ENCODE results near the gene CCDC150.
"Not testable (repeated sequence)": the region's sequence is repeated elsewhere in the genome, so short reads cannot be mapped to it uniquely, and the experiment has no call there.

CCDC150 gene

GRCh38 chr2:196736646-196737045 lies 97.1 kb downstream of the CCDC150 start:
- H3K4me1 ChIP-seq (ENCODE audit: control insufficient read depth, insufficient read depth, low read length) = not testable (repeated sequence)

DNA sequence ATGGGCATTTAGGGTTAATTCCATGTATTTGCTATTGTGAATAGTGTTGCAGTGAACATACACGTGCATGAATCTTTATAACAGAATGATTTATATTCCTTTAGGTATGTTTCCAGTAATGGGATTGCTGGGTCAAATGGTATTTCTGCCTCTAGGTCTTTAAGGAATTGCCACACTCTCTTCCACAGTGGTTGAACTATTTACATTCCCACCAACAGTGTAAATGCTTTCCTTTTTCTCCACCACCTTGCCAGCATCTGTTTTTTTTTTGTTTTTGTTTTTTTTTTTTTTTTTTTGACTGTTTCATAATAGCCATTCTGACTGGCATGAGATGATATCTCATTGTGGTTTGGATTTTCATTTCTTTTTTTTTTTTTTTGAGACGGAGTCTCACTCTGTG lies 97.5 kb downstream of the CCDC150 start:
- H3K9me3 ChIP-seq (ENCODE audit: control insufficient read depth, insufficient read depth, low read length) = no peaks in the 10 kb centered on the region
- H3K27ac ChIP-seq (ENCODE audit: low read length) = no peak overlapping the region
- no peak overlapping the region for H3K4me3 ChIP-seq (ENCODE audit: low read length)
- no peaks in the 10 kb centered on the region for H3K27me3 ChIP-seq (ENCODE audit: control insufficient read depth, insufficient read depth, low read length)
- no peaks in the 10 kb centered on the region; the same call in 1 of the 2 replicates for H3K36me3 ChIP-seq (ENCODE audit: control insufficient read depth, insufficient read depth, low read length)
- H3K4me1 ChIP-seq (ENCODE audit: control insufficient read depth, insufficient read depth, low read length) = no peaks in the 10 kb centered on the region
- no peak for DNase-seq (ENCODE audit: low read depth, low spot score)
- WGBS (ENCODE audit: insufficient coverage, insufficient read length) = no CpG with 5 or more reads among the region's 2 CpGs

More at GRCh38 chr2:196736646-196737045, 97.1 kb downstream of the CCDC150 start:
- not testable (repeated sequence) for H3K27ac ChIP-seq (ENCODE audit: low read length); DNase-seq (ENCODE audit: low read depth, low spot score); H3K36me3 ChIP-seq (ENCODE audit: control insufficient read depth, insufficient read depth, low read length); H3K4me3 ChIP-seq (ENCODE audit: low read length); H3K9me3 ChIP-seq (ENCODE audit: control insufficient read depth, insufficient read depth, low read length); H3K27me3 ChIP-seq (ENCODE audit: control insufficient read depth, insufficient read depth, low read length)

DNA sequence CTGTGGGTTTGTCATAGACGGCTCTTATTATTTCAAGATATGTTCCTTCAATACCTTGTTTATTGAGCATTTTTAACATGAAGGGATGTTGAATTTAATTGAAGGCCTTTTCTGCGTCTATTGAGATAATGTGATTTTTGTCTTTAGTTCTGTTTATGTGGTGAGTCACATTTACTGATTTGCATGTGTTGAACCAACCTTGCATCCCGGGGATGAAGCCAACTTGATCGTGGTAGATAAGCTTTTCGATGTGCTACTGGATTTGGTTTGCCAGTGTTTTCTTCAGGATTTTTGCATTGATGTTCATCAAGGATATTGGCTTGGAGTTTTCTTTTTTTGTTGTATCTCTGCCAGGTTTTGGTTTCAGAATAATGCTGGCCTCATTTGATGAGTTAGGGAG lies 99.5 kb downstream of the CCDC150 start:
- no CpG with 5 or more reads among the region's 5 CpGs for WGBS (ENCODE audit: insufficient coverage, insufficient read length)
- H3K9me3 ChIP-seq (ENCODE audit: control insufficient read depth, insufficient read depth, low read length) = no peaks in the 10 kb centered on the region
- no peaks in the 10 kb centered on the region for H3K4me1 ChIP-seq (ENCODE audit: control insufficient read depth, insufficient read depth, low read length)
- H3K36me3 ChIP-seq (ENCODE audit: control insufficient read depth, insufficient read depth, low read length) = no peaks in the 10 kb centered on the region
- no peak for DNase-seq (ENCODE audit: low read depth, low spot score)
- H3K4me3 ChIP-seq (ENCODE audit: low read length) = no peak overlapping the region
- no peak overlapping the region for H3K27ac ChIP-seq (ENCODE audit: low read length)
- no peaks in the 10 kb centered on the region for H3K27me3 ChIP-seq (ENCODE audit: control insufficient read depth, insufficient read depth, low read length)

DNA sequence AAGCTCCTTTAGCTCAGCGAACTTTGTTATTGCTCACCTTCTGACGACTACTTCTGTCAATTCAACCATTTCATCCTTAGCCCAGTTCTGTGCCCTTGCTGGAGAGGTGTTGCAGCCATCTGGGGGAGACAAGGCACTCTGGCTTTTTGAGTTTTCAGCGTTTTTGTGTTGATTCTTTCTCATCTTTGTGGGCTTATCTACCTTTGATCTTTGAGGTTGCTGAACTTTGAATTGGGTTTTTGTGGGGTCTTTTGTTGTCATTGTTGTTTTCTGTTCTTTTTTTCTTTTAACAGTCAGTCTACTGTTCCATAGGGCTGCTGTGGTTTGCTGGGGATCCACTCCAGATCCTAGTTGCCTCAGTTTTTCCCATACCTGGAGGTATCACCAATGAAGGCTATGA lies 102.7 kb downstream of the CCDC150 start:
- no CpG with 5 or more reads among the region's 3 CpGs for WGBS (ENCODE audit: insufficient coverage, insufficient read length)
- no peak for DNase-seq (ENCODE audit: low read depth, low spot score)
- Histone ChIP-seq H3K36me3 (ENCODE audit: control insufficient read depth, insufficient read depth, low read length) (no peaks in the 10 kb centered on the region), H3K4me1 (ENCODE audit: control insufficient read depth, insufficient read depth, low read length) (no peaks in the 10 kb centered on the region), H3K4me3 (ENCODE audit: low read length) (no peak overlapping the region), H3K27ac (ENCODE audit: low read length) (no peak overlapping the region), H3K9me3 (ENCODE audit: control insufficient read depth, insufficient read depth, low read length) (no peaks in the 10 kb centered on the region), H3K27me3 (ENCODE audit: control insufficient read depth, insufficient read depth, low read length) (no peaks in the 10 kb centered on the region)

GRCh38 chr2:196742685-196743084 lies 103.2 kb downstream of the CCDC150 start:
- Histone ChIP-seq H3K4me3 (ENCODE audit: low read length) (no peak overlapping the region), H3K27ac (ENCODE audit: low read length) (no peak overlapping the region), H3K36me3 (ENCODE audit: control insufficient read depth, insufficient read depth, low read length) (no peaks in the 10 kb centered on the region), H3K27me3 (ENCODE audit: control insufficient read depth, insufficient read depth, low read length) (no peaks in the 10 kb centered on the region), H3K4me1 (ENCODE audit: control insufficient read depth, insufficient read depth, low read length) (no peaks in the 10 kb centered on the region), H3K9me3 (ENCODE audit: control insufficient read depth, insufficient read depth, low read length) (no peaks in the 10 kb centered on the region)
- DNase-seq (ENCODE audit: low read depth, low spot score) = no peak
- no CpG with 5 or more reads among the region's 3 CpGs for WGBS (ENCODE audit: insufficient coverage, insufficient read length)

DNA sequence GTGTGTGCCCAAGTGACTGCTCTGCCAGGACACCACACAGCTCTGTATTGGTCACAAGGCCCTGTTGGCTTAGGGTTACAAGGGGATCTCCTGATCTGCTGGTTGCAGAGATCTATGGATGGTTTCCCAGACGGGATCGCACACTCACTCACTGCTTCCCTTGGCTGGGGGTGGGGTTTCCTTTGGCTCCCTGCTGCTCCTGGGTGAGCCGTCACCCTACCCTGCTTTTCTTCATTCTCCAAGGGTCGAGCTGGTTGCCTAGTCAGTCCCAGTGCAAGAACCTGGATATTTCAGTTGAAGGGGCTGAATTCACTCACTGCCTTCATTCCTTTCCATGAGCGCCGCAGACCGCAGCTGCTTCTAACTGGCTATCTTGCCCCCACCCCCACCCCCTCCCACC lies 103.7 kb downstream of the CCDC150 start:
- Histone ChIP-seq H3K9me3 (ENCODE audit: control insufficient read depth, insufficient read depth, low read length) (no peaks in the 10 kb centered on the region), H3K27me3 (ENCODE audit: control insufficient read depth, insufficient read depth, low read length) (no peaks in the 10 kb centered on the region), H3K4me1 (ENCODE audit: control insufficient read depth, insufficient read depth, low read length) (no peaks in the 10 kb centered on the region), H3K27ac (ENCODE audit: low read length) (no peak overlapping the region), H3K4me3 (ENCODE audit: low read length) (no peak overlapping the region), H3K36me3 (ENCODE audit: control insufficient read depth, insufficient read depth, low read length) (no peaks in the 10 kb centered on the region)
- no peak for DNase-seq (ENCODE audit: low read depth, low spot score)
- no CpG with 5 or more reads among the region's 7 CpGs for WGBS (ENCODE audit: insufficient coverage, insufficient read length)

DNA sequence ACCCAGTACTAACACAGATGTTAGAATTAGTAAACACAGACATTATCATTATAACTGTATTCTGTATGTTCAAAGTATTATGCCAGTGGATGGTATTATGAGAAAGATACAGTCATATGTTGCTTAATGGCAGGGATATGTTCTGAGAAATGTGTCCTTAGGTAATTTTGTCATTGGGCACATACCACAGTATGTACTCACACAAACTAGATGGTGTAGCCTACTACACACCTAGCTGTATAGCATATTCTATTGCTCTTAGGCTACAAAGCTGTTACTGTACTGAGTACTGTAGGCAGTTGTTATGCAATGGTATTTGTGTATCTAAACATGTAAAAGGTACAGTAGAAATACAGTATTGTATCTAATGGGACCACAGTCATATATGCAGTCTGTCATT lies 106.2 kb downstream of the CCDC150 start:
- no peaks in the 10 kb centered on the region for H3K27me3 ChIP-seq (ENCODE audit: control insufficient read depth, insufficient read depth, low read length)
- DNase-seq (ENCODE audit: low read depth, low spot score) = no peak
- H3K4me3 ChIP-seq (ENCODE audit: low read length) = no peak overlapping the region
- H3K9me3 ChIP-seq (ENCODE audit: control insufficient read depth, insufficient read depth, low read length) = no peaks in the 10 kb centered on the region
- H3K36me3 ChIP-seq (ENCODE audit: control insufficient read depth, insufficient read depth, low read length) = no peaks in the 10 kb centered on the region
- H3K27ac ChIP-seq (ENCODE audit: low read length) = no peak overlapping the region
- H3K4me1 ChIP-seq (ENCODE audit: control insufficient read depth, insufficient read depth, low read length) = no peaks in the 10 kb centered on the region

DNA sequence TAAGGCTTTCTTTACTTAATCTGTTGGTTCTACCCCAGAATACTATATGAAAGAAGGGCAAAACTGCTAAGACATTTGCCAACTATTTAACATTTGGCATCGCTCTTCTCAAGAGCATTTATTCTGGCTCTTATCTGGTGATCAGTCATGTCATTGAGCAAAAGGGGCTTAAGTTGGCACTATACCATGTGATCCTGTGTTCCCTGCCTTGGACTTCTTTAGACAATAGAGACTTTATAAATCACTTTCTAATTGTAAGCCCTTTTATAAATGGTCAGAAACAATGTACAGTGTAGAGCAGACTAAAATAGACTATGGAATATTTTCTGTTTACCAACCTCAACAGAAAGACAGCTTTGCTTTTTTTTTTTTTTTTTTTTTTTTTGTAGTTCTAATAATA lies 107.9 kb downstream of the CCDC150 start:
- Histone ChIP-seq H3K9me3 (ENCODE audit: control insufficient read depth, insufficient read depth, low read length) (no peaks in the 10 kb centered on the region), H3K36me3 (ENCODE audit: control insufficient read depth, insufficient read depth, low read length) (no peaks in the 10 kb centered on the region), H3K27me3 (ENCODE audit: control insufficient read depth, insufficient read depth, low read length) (no peaks in the 10 kb centered on the region), H3K27ac (ENCODE audit: low read length) (no peak overlapping the region), H3K4me1 (ENCODE audit: control insufficient read depth, insufficient read depth, low read length) (no peaks in the 10 kb centered on the region), H3K4me3 (ENCODE audit: low read length) (no peak overlapping the region)
- DNase-seq (ENCODE audit: low read depth, low spot score) = no peak
- WGBS (ENCODE audit: insufficient coverage, insufficient read length) = no CpG with 5 or more reads among the region's 1 CpG

GRCh38 chr2:196748123-196748522 lies 108.6 kb downstream of the CCDC150 start:
- Histone ChIP-seq H3K4me1 (ENCODE audit: control insufficient read depth, insufficient read depth, low read length) (no peaks in the 10 kb centered on the region), H3K9me3 (ENCODE audit: control insufficient read depth, insufficient read depth, low read length) (no peaks in the 10 kb centered on the region), H3K27ac (ENCODE audit: low read length) (no peak overlapping the region), H3K4me3 (ENCODE audit: low read length) (no peak overlapping the region), H3K27me3 (ENCODE audit: control insufficient read depth, insufficient read depth, low read length) (no peaks in the 10 kb centered on the region), H3K36me3 (ENCODE audit: control insufficient read depth, insufficient read depth, low read length) (no peaks in the 10 kb centered on the region)
- no peak for DNase-seq (ENCODE audit: low read depth, low spot score)
- WGBS (ENCODE audit: insufficient coverage, insufficient read length) = no CpG with 5 or more reads among the region's 2 CpGs

- no peak for DNase-seq (ENCODE audit: low read depth, low spot score)
- no CpG with 5 or more reads among the region's 4 CpGs for WGBS (ENCODE audit: insufficient coverage, insufficient read length)
Measured at GRCh38 chr2:196750291-196750923, 110.9 kb downstream of the CCDC150 start.

DNA sequence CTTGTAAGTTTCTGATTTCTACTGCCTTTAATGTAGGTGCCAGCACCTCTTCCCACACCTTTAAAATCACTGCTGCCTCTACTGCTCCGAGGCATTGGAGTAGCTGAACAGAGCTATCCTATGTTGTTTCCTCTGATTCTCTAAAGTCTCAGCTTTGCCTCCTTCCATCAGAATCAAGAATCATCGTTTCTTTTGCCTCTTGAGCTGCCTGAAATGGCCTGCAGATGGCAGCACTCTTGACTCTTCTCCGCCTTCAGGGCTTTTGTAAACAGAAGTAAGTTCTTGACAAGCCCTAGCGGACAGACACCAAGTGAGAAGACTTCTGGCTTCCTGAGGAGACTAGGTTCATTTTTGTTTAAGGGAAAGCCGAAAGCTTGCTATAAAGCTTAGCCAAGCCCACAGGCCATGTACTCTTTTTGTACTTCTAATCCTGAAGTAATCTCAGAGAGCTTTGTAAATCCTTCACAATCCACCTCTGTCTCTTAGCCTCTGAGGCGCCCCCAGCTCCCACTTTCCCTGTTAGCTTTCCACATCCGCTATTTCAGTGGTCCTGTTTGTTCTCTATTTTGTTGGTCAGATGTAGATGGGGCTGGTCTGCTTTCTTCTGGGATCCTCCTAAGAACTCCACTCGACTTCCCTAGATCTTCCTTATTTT lies 111.6 kb downstream of the CCDC150 start:
- Histone ChIP-seq H3K27ac (ENCODE audit: low read length) (no peak overlapping the region), H3K9me3 (ENCODE audit: control insufficient read depth, insufficient read depth, low read length) (no peaks in the 10 kb centered on the region), H3K36me3 (ENCODE audit: control insufficient read depth, insufficient read depth, low read length) (no peaks in the 10 kb centered on the region), H3K27me3 (ENCODE audit: control insufficient read depth, insufficient read depth, low read length) (no peaks in the 10 kb centered on the region), H3K4me1 (ENCODE audit: control insufficient read depth, insufficient read depth, low read length) (no peaks in the 10 kb centered on the region), H3K4me3 (ENCODE audit: low read length) (no peak overlapping the region)
- peak; percentile 52 for DNase-seq (ENCODE audit: low read depth, low spot score)
- WGBS (ENCODE audit: insufficient coverage, insufficient read length) = no CpG with 5 or more reads among the region's 8 CpGs

More at GRCh38 chr2:196750291-196750923, 110.9 kb downstream of the CCDC150 start:
- Histone ChIP-seq H3K9me3 (ENCODE audit: control insufficient read depth, insufficient read depth, low read length) (no peaks in the 10 kb centered on the region), H3K27me3 (ENCODE audit: control insufficient read depth, insufficient read depth, low read length) (no peaks in the 10 kb centered on the region), H3K36me3 (ENCODE audit: control insufficient read depth, insufficient read depth, low read length) (no peaks in the 10 kb centered on the region), H3K4me3 (ENCODE audit: low read length) (no peak overlapping the region), H3K4me1 (ENCODE audit: control insufficient read depth, insufficient read depth, low read length) (no peaks in the 10 kb centered on the region), H3K27ac (ENCODE audit: low read length) (no peak overlapping the region)
